Loucy (cell line): ENCODE data around the gene PRKCE.
A peak's percentile ranks its signal among the peaks of the same experiment; 100 is the strongest.

Experiments used
- H2AFZ ChIP-seq: fragments of 200-600 bp; sonication (generic); 2 replicates; pipeline ENCODE4 v1.6.0; 2016; ENCODE audit warnings: antibody characterized with exemption, mild to moderate bottlenecking, low read length, moderate library complexity
- H3F3A ChIP-seq: fragments of 200-600 bp; 2 replicates; pipeline ENCODE4 v1.6.0; 2016; ENCODE audit warnings: antibody characterized with exemption, low read depth, mild to moderate bottlenecking
- H3K27me3 ChIP-seq: fragments of 200-600 bp; sonication (generic); 2 replicates; pipeline ENCODE4 v1.6.1; 2014; ENCODE audit warnings: low read length, mild to moderate bottlenecking; ENCODE audit not compliant: insufficient read depth, poor library complexity, severe bottlenecking
- H3K36me3 ChIP-seq: fragments of 200-600 bp; sonication (generic); 2 replicates; pipeline ENCODE4 v1.6.1; 2016; ENCODE audit warnings: low read length; ENCODE audit not compliant: insufficient read depth
- H3K4me1 ChIP-seq: fragments of 200-600 bp; sonication (generic); 2 replicates; pipeline ENCODE4 v1.5.1; 2014; ENCODE audit warnings: low read length, mild to moderate bottlenecking; ENCODE audit not compliant: insufficient read depth, poor library complexity, severe bottlenecking
- H3K4me2 ChIP-seq: fragments of 200-600 bp; sonication (generic); 2 replicates; pipeline ENCODE4 v1.6.0; 2014; ENCODE audit warnings: antibody characterized with exemption, low read length, low read depth, mild to moderate bottlenecking; ENCODE audit not compliant: poor library complexity, severe bottlenecking
- H3K4me3 ChIP-seq: fragments of 200-600 bp; sonication (generic); 2 replicates; pipeline ENCODE4 v1.5.1; 2014; ENCODE audit warnings: low read length, mild to moderate bottlenecking, mixed read lengths; ENCODE audit not compliant: poor library complexity, severe bottlenecking
- H3K79me2 ChIP-seq: fragments of 200-600 bp; sonication (generic); 2 replicates; pipeline ENCODE4 v1.6.1; 2014; ENCODE audit warnings: low read length; ENCODE audit not compliant: insufficient read depth
- H3K9ac ChIP-seq: fragments of 200-600 bp; sonication (generic); 2 replicates; pipeline ENCODE4 v1.6.0; 2014; ENCODE audit warnings: mild to moderate bottlenecking, low read depth, low read length, moderate library complexity; ENCODE audit not compliant: poor library complexity, severe bottlenecking
- H3K9me2 ChIP-seq: fragments of 200-600 bp; sonication (generic); replicated peaks from 2 replicates; pipeline ENCODE4 v1.6.1; 2016; ENCODE audit warnings: low read depth, low read length, mixed read lengths
- H3K9me3 ChIP-seq: fragments of 200-600 bp; sonication (generic); 2 replicates; pipeline ENCODE4 v1.6.1; 2014; ENCODE audit warnings: mild to moderate bottlenecking, antibody characterized with exemption, low read length, low read depth; ENCODE audit not compliant: insufficient read depth
- H4K20me1 ChIP-seq: fragments of 200-600 bp; sonication (generic); 2 replicates; pipeline ENCODE4 v1.6.0; 2014; ENCODE audit warnings: antibody characterized with exemption, low read length, mild to moderate bottlenecking; ENCODE audit not compliant: insufficient read depth, poor library complexity, severe bottlenecking
- EZH2phosphoT487 ChIP-seq: fragments of 200-600 bp; IDR thresholded peaks from 2 replicates; pipeline ENCODE4 v1.6.1; 2018; ENCODE audit warnings: antibody characterized with exemption, mild to moderate bottlenecking, moderate library complexity, borderline replicate concordance
- TF ChIP-seq, protein P1 (sequence below): fragments of 200-600 bp; sonication (generic); conservative IDR thresholded peaks from 2 replicates; pipeline ENCODE4 v1.5.1; 2014; ENCODE audit warnings: mild to moderate bottlenecking, antibody characterized with exemption, low read length

Gene PRKCE

DNA sequence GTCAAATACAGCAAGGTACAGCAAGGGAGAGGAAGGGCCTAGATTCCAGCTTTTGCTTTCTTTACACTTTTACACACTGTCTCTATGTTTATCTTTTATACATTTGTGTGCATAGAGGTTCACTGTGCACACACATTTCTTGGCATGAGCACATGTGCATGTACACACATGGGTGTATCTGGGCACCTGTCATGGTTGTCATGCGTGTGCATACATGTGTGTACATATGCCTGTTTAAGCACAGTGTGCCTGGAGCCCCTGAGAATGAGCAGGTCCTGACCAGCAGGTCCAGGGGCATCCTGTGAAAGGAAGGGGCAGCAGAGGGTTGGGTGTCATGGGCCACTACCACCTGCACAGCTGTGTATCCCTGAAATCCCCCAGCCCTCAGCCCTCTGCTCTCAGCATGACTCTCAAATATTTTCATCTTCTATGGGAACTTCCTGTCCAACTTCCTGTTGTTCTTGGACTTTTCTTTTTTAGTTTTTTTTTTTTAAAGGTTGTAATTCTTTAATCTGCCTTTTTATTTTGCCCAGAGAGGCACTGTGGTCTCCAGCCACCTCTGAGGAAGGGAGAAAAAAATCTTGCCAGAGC, 548.7 kb downstream of the PRKCE start:
- Histone ChIP-seq H3K9me3 (no peaks in the 10 kb centered on the region), H3K9me2 (no peaks in the 10 kb centered on the region), H4K20me1 (no peaks in the 10 kb centered on the region), H2AFZ (no peak overlapping the region), H3K4me1 (peaks cover 37% of the 10 kb centered on the region), H3F3A (no peaks in the 10 kb centered on the region), H3K4me3 (no peak overlapping the region), H3K4me2 (peak overlapping the region; percentile 28), H3K36me3 (no peaks in the 10 kb centered on the region), H3K9ac (no peak overlapping the region), H3K79me2 (no peaks in the 10 kb centered on the region), H3K27me3 (no peaks in the 10 kb centered on the region)
- TF ChIP-seq EZH2phosphoT487: no peak
- TF ChIP-seq, protein P1, sequence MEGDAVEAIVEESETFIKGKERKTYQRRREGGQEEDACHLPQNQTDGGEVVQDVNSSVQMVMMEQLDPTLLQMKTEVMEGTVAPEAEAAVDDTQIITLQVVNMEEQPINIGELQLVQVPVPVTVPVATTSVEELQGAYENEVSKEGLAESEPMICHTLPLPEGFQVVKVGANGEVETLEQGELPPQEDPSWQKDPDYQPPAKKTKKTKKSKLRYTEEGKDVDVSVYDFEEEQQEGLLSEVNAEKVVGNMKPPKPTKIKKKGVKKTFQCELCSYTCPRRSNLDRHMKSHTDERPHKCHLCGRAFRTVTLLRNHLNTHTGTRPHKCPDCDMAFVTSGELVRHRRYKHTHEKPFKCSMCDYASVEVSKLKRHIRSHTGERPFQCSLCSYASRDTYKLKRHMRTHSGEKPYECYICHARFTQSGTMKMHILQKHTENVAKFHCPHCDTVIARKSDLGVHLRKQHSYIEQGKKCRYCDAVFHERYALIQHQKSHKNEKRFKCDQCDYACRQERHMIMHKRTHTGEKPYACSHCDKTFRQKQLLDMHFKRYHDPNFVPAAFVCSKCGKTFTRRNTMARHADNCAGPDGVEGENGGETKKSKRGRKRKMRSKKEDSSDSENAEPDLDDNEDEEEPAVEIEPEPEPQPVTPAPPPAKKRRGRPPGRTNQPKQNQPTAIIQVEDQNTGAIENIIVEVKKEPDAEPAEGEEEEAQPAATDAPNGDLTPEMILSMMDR: peak; percentile 19; the same call in 1 of the 2 replicates

DNA sequence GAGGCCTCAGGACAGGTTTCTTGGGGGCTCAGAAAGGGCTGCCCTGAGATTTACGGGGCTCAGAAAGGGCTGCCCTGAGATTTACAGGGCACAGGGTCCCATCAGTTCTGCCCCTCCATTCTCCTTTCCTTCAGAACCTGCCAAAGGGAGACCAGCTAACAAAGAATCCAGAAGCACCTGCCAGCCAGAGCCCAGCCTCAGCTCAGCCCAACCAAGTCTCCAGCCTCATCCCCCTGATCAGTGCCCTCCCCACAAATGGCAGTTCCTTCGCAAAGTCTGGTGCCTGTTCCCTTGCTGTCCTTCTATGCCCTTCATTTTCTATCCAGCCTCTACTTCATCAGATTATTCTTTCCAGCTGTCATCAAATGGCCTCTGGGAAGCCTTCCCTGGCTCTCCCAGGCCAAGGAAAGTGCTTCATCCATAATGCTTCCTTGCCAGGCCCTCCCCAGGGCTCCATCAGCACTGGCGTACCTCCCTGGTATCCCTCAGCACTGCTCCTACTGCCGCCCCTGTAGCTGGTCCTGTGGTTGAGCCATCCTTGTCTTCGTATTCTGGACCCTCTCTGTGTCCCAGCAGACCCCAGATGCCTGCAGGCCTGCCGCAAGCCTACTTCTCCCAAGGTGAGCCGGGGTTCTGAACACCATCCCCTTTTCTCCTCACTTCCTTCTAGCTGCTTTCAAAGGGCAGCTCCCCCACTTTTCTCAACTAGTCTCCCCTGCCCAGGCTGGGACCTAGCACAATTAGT, 549.6 kb downstream of the PRKCE start:
- peak overlapping the region; percentile 28 for H3K4me2 ChIP-seq
- H3K79me2 ChIP-seq: no peaks in the 10 kb centered on the region
- peaks cover 37% of the 10 kb centered on the region for H3K4me1 ChIP-seq
- TF ChIP-seq, protein P1: no peak
- TF ChIP-seq EZH2phosphoT487: no peak
- no peaks in the 10 kb centered on the region for H3K27me3 ChIP-seq
- H2AFZ ChIP-seq: no peak overlapping the region
- no peaks in the 10 kb centered on the region for H3K9me3 ChIP-seq
- H3K9ac ChIP-seq: no peak overlapping the region
- no peaks in the 10 kb centered on the region for H3F3A ChIP-seq
- no peaks in the 10 kb centered on the region for H3K9me2 ChIP-seq
- no peak overlapping the region for H3K4me3 ChIP-seq
- no peaks in the 10 kb centered on the region for H4K20me1 ChIP-seq
- H3K36me3 ChIP-seq: no peaks in the 10 kb centered on the region

DNA sequence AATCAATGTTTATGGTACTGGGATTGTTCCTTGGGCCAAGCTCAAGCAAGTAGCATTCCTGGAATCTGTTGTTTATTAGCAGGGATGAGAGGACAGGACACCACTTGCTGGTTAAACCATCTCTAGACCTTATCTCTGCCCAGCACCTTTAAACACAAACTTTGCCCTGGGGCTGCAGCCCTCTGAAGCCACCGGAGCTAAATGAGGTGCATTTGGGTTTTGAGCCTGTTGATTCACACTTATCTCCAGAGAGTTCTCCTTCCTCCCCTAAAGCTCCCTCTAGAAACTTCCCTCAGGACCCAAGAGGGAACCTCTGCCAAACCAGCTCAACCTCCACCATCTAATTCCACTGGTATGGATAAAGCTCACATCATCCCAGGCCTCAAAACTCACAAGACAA, 551.0 kb downstream of the PRKCE start:
- H3K9ac ChIP-seq: no peak overlapping the region
- no peaks in the 10 kb centered on the region for H4K20me1 ChIP-seq
- no peaks in the 10 kb centered on the region for H3K79me2 ChIP-seq
- H3F3A ChIP-seq: no peaks in the 10 kb centered on the region; the same call in 1 of the 2 replicates
- H3K36me3 ChIP-seq: no peaks in the 10 kb centered on the region
- no peak overlapping the region for H2AFZ ChIP-seq
- no peak overlapping the region for H3K4me3 ChIP-seq
- no peaks in the 10 kb centered on the region for H3K9me2 ChIP-seq
- H3K4me2 ChIP-seq: no peak overlapping the region
- no peaks in the 10 kb centered on the region for H3K9me3 ChIP-seq
- peaks cover 31% of the 10 kb centered on the region for H3K4me1 ChIP-seq
- TF ChIP-seq EZH2phosphoT487: no peak
- no peaks in the 10 kb centered on the region for H3K27me3 ChIP-seq
